ENCODE results near the gene HMGXB4.
A peak's percentile ranks its signal among the peaks of the same experiment; 100 is the strongest.

Gene HMGXB4

DNA sequence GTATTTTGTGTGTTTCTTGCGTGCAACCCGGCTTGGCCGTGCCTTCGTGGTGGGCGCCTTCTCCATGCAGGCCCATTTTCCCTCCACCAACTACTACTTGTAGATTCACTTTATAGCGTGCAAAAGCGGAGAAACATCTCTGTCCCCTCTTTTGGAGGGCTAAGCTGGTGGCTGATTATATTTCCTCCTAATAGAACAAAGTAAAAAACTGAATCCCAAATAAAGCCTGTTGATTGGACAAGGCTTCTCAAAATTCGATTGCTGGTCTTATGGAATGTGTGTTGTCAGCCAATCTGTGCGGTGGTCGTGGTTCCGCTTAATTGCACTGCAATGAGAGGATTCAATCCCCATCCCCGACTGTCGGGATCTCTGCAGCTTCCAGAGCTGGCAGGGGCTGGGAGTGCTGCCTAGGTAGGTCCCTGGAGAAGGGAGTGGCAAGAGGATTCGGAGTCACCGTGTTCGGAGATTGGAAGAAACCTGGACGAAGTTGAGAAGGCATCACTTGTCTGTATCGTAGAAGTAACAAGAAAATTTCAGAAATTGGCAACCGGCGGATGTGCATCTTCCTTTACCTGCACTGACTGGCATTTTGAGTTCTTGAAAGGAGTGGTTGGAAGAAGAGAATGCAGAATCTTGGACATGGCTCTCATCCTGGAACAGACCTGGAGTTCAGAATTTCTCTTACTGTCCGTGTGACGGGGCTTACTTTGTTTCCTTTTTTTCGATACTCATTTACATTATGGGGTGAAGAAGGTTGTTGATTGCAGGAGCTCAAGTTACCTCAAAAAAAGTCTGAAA is 1.1 kb downstream of the HMGXB4 start:
- no peak for DNase-seq

DNA sequence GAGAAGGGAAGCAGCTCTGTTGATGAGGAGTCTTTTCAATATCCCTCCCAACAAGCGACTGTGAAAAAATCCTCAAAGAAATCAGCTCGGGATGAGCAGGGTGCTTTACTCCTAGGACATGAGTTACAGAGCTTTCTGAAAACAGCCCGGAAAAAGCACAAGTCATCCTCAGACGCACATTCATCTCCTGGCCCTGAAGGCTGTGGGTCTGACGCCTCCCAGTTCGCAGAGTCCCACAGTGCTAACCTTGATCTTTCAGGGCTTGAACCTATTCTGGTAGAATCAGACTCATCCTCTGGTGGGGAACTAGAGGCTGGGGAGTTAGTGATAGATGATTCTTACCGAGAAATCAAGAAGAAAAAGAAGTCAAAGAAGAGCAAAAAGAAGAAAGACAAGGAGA is 7.7 kb downstream of the HMGXB4 start:
- no peak for DNase-seq

DNA sequence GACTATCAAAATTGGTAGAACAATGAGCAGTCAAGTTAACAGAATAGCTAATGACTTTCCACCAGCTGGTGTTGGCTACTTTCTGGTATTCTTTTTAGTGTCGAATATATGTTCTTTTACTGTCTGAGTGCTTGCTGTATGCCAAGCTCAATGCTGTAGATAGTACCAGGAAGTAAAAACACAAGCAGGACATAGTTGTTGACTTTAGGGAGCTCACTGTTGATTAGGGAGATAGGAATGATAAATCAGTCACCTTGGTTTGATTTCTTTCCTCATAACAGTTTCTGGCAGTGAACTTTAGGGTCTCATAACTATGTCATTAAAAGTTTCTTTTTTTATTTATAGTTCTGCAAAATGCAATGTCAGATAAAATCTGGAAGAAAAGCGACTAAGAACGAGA is 9.0 kb downstream of the HMGXB4 start:
- no peak for DNase-seq

DNA sequence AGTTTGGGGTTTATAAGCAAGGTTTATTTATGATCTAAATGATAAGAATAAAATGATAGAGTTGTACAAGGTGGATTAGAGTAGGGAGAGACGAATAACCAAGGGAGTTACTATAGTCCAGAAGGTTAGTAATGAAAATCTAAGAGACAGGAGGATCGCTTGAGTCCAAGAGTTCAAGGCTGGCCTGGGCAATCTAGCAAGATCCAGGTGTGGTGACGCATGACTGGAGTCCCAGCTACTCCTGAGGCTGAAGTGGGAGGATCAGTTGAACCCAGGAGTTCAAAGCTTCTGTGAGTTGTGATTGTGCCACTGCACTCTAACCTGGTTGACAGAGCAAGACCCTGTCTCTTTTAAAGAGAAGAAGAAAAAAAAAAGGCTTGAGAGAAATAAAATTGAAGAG is 12.3 kb downstream of the HMGXB4 start:
- no peak for DNase-seq

DNA sequence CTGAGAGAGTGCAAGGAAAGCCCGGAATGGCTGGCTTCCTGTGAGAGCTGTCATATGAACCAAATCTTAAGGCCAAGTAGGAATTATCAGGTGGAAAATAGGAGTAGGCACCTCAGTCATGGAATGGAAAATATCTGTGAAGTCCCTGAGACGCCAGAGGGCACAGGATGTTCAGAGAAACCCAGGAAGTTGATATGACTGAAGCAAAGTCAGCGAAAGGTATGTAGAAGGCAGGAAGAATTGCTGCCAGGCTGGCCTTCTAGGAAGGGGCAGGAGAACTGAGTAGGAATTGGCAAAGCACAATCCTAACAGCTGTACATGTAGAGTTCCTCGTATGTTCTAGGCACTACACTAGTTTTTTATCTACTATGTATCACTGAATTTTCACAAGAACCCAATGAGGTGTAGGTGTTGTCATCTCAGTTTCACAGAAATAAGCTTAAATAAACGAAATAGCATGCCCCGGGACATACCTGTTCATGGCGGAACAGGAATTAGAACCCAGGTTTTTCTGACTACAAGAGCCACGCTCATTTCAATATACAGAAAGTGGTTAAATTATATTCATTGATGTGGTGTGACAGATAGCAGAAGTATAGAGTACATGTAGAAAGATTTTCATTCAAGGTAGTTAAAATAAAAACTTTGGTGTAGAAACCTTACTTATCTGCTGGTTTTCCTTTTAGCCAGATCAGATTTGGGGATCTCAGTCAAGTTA is 17.0 kb downstream of the HMGXB4 start:
- DNase-seq: no peak

DNA sequence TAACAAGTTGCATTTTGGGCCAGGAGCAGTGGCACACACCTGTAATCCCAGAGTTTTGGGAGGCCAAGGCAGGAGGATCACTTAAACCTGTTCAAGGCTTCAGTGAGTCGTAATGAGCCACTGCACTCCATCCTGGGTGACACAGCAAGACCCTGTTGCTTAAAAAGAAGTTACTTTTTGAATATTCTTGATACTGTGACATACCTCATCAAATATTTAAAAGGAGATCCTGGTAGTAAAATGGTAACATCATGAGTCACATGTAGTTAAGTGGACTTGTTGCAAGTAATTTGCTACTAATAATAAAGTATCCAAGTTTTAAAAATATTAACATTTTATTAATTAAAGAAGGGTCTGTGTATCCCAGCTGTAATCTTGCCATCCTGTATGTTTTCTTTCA is 18.3 kb downstream of the HMGXB4 start:
- no peak for DNase-seq

DNA sequence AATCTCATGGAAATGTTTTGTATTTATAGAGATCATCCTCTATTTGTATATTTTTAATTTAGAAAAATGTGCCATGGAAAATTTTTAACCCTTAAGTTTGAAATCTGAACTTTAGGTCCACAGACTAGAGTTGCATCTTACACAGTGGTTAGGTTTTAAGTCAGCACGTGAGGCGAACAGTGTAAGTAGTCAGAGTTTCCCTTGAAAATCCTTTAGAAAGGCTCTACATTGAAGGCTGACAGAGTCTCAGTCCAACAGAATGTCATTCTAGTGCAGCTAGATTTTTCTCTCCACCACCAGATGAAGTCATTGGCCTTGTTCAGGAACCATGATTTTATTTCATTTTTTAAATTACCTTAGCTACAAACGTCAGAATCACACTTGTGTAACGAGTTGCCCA is 18.7 kb downstream of the HMGXB4 start:
- no peak for DNase-seq

DNA sequence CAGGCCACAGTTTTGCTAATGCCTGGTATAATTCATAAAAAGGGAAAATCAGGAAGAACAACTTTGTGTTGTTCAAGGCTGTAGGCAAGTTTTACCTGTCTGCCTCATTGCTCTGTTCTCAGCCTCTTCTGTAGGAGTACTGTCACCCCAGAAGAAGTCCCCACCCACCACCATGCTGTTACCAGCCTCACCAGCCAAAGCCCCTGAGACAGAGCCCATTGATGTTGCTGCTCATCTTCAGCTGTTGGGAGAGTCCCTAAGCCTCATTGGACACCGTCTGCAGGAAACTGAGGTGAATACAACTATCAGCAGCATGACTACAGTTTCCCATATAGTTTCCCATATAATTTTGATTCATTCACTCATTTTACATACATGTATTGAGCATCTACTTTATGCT is 30.8 kb downstream of the HMGXB4 start:
- no peak for DNase-seq

DNA sequence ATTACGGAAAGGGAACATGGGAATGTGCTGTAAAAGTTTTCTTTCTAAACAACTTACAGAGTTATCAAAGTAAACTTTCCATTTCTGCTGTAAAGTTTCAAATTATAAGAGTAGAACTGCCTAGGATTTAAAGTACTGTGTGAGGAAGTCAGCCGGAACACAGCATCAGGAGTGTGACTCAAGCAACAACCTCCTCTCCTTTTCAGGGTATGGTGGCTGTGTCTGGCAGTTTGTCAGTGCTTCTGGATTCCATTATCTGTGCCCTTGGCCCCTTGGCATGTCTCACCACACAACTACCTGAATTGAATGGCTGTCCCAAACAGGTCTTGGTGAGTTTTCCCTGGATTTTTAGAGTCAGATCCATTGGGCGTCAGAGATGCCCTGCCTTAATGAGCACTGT is 35.5 kb downstream of the HMGXB4 start:
- no peak for DNase-seq

DNA sequence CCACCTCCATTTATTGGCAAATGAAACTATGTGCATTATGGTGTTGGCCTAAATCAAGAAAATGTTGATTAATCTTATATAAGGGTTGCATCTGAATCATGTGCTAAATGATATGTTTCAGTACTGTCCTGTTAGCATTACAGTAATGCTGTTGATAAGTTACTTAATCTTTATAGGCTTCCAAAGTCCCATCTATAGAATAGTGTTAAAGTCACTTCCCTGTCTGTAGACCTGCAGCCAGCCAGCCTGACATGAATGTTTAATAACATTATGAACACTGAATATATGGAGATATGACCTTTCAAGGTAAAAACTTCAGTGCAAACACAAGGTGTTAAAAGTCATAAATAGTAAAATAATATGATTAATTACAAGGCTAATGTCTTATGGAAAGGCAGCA is 38.8 kb downstream of the HMGXB4 start:
- no peak for DNase-seq

DNA sequence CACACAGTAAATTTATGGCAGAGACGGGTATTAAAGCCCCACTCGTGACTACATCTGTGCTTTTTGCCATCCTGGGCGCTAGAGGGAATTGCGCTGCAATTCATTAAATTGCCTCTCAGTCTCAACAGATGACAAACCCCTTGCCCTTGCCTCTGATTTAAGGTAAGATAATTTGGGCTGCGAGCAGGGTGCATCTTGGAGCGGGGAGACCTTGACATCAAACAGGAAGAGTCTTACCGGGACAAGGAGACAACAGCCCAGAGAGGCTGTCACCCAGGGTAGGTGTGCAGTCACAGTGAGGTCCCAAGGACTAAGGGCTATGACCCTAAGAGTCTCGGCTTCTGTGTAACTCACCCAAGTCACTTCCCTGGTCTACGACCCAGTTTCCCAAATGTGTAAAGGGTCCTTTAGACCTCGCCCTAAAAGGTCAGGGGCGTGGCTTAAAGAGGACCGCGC is 42.0 kb downstream of the HMGXB4 start:
- no peak for DNase-seq

DNA sequence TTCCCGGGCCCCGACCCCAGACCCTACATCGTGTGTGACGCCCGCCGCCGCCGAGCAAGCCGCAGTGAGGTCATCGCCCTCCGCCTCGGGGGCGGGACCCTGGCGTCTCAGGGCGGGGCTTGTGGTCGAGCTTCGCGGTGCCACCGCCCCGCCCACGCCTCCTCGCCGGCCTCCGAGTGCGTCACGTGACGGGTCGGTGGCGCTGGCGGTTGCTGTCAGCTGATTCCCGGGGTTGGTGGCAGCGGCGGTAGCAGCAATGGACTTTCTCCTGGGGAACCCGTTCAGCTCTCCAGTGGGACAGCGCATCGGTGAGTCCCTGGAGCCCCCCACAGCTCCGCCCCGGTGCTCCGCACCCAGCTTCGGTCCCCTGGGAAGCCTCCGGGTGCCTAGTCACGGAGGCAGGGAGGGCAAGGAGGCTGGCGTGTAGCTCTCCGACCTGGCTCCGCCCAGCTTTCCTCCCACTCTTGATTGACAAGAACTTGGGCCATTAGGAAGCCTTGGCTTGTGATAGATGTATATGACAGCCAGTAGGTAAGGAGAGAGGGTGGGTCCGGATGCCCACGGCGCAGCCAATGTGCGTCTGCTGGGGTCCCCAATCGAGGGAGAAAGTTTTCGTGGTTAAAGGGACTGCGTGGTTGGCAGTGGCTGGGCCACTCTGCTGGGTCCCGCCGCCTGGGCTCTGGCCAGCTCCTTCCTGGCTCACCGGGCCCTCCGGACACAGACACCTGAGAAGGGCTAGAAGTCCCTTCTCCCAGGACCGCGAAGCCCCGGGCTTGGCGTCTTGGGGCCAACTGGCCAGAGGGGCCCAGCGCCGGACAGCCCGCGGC is 42.6 kb downstream of the HMGXB4 start, which contains the start of gene TOM1:
Gene TOM1, plus strand, starts transcription at position 222 of the 827 bp plus-strand sequence. Its CDS starts 35 bp downstream, at position 257.
- peak; percentile 97 for DNase-seq

DNA sequence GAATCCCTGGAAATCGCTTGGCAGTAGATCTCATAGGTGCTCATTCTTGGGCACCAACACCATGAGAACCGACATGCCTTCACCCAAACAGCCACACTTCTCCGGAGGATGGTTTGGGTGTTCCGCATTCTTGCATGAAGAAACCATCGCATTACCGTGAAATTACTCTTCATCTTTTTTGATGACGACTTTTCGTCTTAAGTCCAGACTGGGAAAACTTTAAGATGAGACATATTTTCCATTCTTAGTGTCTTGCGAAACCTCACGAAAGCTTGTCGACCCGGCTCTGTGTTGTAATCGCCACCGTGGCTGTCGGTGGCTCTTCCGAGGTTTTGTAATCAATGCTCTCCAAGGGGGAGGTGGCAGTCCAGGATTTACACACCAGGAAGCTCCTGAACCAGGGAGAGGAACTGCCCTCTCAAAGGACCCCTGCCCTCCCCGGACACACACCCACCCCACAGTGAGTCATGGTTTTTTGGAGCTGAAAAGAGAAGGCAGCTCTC is 44.1 kb downstream of the HMGXB4 start:
- DNase-seq: peak; percentile 55

DNA sequence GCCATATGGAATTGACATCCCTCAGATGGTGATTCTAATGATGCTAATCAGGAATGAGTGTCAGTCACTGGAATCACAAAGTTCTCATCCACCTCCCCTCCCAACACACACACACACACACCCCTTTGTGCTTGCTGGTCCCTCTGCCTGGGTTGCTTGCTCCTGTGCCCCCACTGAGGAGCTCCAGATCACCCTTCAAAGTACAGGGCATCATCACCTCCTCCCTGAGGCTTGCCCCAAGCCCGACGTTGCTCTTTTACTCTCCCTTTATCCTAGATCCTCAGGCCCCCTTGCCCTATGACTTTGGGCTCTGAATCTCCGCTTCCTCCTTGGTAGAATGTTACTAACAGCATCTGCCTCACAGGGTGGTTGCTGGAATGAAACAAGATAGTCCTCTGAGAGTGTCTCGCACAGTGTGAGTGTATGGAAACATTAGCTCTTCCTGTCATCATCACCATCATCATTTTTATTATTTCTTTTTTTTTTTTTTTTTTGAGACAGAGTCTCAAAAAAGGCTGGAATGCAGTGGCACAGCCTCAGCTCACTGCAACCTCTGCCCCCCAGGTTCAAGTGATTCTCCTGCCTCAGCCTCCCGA is 45.8 kb downstream of the HMGXB4 start:
- no peak for DNase-seq

DNA sequence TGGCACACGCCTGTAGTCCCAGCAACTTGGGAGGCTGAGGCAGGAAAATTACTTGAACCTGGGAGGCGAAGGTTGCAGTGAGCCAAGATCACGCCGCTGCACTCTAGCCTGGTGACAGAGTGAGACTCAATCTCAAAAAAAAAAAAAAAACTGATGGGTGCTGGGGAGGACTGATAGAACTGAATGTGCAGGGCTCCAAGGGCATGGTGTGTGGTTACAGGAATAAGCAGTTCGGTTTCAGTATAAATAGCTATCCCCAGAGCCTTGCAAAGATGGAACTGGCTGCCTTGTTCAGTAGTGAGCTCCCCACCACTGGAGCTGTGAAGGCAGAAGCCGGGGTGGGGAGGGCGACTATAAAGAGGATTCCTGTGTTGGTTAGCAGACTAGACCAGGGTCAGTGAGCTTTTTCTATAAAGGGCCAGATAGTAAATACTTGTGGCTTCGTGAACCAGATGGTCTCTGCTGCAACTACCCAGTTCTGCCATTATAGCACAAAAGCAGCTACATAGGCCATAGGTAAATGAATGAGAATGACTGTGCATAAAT is 48.3 kb downstream of the HMGXB4 start:
- no peak for DNase-seq

DNA sequence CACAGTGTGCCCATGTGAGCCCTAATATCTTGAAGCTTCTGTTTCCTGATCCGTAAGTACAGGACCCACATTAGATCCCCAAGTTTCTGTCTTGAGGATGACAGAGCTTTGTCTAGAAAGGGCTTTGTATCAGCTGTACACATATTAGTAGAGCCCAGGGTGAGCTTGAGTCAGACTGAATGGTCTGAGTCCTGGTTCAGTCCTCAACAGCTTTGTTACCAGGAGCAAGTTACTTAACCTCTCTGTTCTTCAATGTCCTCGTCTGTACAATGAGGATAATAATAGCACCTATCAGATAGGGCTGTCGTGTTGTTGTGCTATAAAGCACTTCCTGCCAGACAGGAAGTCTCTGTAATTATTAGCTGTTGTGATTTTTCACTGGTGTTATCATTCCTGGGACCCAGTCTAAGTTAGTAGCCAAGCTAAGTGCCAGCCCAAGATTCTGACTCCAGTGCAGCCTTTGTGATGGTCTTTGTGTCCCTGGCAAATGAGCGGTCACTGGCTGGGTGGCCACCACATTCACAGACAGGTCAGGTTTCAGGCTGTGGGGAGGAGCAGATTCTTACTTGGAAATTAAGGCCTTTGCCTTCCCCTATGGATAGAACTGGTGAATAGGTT is 49.2 kb downstream of the HMGXB4 start:
- no peak for DNase-seq

DNA sequence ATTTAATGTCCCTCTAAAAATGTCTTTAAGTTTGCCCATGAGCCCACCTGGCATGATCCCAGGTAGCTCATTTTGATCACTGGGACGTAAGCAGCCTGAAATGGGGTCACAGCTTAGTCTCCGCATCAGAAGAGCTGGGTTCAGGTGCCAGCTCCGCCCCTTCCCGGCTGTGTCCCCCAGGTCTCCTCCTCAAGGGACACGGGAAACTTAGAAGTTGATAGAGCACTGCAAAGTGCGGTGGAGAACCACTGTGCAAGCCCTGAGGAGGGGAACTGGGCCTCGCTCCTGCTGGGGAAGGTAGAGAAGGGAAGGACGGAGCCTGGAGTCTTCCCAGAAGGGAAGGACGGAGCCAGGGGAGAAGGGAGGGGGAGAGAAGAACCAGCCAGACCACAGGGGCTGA is 50.1 kb downstream of the HMGXB4 start:
- DNase-seq: no peak

DNA sequence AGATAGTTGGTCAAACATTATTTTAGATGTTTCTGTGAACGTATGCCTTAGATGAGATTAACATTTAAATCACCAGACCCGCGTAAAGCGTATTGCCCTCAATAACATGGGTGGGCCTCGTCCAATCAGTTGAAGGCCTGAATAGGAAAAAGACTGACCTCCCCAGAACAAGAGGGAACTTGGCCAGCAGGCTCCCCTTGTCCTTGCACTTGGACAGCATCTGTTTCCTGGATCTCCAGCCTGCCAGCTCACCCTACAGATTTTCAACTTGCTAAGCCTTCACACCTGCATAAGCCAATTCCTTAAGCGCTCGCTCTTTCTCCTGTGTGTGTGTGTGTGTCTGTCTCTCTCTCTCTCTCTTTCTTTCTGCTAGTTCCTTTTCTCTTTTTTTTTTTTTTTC is 50.6 kb downstream of the HMGXB4 start:
- no peak for DNase-seq

DNA sequence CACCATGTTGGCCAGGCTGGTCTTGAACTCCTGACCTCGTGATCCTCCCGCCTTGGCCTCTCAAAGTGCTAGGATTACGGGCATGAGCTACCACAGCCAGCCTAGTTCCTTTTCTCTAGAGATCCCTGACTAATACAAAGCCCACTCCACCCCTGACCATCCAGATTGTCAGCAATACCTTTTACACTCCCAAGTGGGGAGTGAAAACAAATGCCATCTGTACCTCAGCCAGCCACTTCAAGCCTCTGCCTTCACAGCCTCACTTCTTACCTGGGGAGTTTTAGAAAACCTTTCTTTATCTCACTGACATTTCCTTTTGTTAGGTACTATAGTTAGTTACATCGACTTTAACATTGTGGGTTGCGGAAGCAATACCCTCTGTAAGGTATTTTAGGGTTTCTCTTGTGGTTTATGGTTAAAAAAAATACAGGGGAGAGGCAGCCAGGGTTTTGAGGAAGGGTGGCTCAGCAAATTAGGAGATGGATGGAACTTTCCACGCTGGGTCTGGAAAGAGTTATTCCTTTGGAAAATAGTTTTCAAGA is 51.3 kb downstream of the HMGXB4 start:
- DNase-seq: no peak

DNA sequence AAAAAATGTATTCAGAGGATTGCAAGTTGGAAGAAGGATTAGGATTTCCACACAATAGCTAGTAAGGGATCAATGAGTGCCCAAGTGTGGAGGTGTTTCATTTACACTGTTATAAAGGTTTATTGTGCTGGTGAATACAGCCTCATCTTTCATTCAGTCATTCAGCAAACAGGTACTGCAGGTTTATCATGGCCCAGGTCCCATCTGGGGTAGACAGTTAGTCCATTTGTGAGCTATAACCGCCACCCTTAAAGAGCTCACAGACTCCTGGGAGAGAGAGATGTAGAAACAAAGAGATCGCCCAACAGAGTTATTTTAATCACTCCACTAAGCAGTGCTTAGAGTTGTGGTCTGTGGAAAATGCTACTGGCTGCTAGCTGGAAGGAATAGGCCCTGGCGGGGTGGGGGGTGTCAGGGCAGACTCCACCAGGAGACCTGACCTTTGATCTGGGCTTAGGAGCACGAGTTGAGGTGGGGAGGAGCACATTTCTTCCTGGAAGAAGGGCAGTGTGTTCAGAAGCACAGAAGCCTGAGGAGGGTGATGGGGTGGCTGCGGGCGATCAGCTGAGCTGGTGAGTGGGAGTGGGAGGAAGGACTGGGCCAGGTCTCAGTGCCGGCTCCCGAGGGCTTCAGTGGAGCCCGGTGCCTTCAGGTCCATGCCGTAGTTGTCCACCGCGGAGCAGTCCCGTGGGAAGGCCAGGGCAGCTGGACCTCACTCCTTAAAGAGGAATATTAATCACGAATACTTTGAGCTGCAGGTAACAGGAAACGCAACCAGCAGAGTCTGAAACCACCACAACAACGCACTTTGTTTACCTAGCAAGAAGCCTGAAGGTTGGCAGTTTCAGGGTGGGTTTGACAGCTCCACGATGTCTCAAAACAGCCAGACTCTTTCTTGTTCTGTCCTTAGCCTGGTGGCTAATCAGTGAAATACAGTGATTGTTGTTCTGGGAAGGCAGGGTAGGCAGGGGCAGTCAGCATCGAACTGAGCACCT is 53.6 kb downstream of the HMGXB4 start:
- DNase-seq: peak; percentile 53

All from activated CD4-positive, alpha-beta T cell treated with anti-CD3 and anti-CD28 coated beads, Interleukin-10, Interleukin-2, amounts not matched to agents 100 ng/mL and 50 ng/mL, durations not matched to agents 16 hours and 8 hours (primary cell).